ENCODE measurements around the gene ZSCAN23.

DNA sequence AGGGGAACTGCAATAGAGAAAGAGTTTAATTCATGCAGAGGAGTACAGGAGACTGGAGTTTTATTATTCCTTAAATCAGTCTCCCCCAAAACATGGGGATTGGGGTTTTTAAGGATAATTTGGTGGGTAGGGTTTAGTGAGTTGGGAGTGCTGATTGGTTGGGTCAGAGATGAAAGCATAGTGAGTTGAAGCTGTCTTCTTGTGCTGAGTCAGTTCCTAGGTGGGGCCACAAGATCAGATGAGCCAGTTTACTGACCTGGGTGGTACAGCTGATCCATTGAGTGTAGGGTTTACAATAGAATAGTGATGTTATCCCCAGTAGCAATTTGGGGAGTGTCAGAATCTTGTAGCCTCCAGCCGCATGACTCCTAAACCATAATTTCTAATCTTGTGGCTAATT, 43.2 kb upstream of the ZSCAN23 start:
- TF ChIP-seq, protein P1, sequence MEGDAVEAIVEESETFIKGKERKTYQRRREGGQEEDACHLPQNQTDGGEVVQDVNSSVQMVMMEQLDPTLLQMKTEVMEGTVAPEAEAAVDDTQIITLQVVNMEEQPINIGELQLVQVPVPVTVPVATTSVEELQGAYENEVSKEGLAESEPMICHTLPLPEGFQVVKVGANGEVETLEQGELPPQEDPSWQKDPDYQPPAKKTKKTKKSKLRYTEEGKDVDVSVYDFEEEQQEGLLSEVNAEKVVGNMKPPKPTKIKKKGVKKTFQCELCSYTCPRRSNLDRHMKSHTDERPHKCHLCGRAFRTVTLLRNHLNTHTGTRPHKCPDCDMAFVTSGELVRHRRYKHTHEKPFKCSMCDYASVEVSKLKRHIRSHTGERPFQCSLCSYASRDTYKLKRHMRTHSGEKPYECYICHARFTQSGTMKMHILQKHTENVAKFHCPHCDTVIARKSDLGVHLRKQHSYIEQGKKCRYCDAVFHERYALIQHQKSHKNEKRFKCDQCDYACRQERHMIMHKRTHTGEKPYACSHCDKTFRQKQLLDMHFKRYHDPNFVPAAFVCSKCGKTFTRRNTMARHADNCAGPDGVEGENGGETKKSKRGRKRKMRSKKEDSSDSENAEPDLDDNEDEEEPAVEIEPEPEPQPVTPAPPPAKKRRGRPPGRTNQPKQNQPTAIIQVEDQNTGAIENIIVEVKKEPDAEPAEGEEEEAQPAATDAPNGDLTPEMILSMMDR (IDR thresholded peaks at IDR 0.05; ENCODE audit: poor library complexity, severe bottlenecking): no peak
- no peak for TF ChIP-seq RAD21 (conservative IDR thresholded peaks at IDR 0.05)
- TF ChIP-seq, protein P2, sequence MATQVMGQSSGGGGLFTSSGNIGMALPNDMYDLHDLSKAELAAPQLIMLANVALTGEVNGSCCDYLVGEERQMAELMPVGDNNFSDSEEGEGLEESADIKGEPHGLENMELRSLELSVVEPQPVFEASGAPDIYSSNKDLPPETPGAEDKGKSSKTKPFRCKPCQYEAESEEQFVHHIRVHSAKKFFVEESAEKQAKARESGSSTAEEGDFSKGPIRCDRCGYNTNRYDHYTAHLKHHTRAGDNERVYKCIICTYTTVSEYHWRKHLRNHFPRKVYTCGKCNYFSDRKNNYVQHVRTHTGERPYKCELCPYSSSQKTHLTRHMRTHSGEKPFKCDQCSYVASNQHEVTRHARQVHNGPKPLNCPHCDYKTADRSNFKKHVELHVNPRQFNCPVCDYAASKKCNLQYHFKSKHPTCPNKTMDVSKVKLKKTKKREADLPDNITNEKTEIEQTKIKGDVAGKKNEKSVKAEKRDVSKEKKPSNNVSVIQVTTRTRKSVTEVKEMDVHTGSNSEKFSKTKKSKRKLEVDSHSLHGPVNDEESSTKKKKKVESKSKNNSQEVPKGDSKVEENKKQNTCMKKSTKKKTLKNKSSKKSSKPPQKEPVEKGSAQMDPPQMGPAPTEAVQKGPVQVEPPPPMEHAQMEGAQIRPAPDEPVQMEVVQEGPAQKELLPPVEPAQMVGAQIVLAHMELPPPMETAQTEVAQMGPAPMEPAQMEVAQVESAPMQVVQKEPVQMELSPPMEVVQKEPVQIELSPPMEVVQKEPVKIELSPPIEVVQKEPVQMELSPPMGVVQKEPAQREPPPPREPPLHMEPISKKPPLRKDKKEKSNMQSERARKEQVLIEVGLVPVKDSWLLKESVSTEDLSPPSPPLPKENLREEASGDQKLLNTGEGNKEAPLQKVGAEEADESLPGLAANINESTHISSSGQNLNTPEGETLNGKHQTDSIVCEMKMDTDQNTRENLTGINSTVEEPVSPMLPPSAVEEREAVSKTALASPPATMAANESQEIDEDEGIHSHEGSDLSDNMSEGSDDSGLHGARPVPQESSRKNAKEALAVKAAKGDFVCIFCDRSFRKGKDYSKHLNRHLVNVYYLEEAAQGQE (IDR thresholded peaks at IDR 0.05; ENCODE audit: borderline replicate concordance): no peak
- no peak for TF ChIP-seq TAF1 (IDR thresholded peaks at IDR 0.05; ENCODE audit: low read depth)
- TF ChIP-seq POLR2AphosphoS5 (IDR thresholded peaks at IDR 0.05): no peak
- no peak for TF ChIP-seq EZH2 (IDR thresholded peaks at IDR 0.05; ENCODE audit: borderline replicate concordance, insufficient read depth, low read length, poor library complexity, severe bottlenecking)
- TF ChIP-seq EP300 (conservative IDR thresholded peaks at IDR 0.05; ENCODE audit: poor library complexity, severe bottlenecking): no peak

Measured in neural cell (in vitro differentiated cells).